Stomach (tissue), 4 donors: ENCODE data around the gene USP53.

Experiments
- CTCF ChIP-seq, 7 experiments: fragments of 450-650 bp in 4 of 7; fragments of 200-600 bp in 3 of 7; sonication (generic) in 3 of 7; IDR thresholded peaks; one replicate each; pipeline ENCODE4 v1.5.1; 2016 to 2019; ENCODE audit warnings: antibody characterized with exemption in 7 of 7, control low read depth in 2 of 7, mild to moderate bottlenecking in 1 of 7
- POLR2AphosphoS5 ChIP-seq, 3 donors: sonication (generic); formaldehyde crosslinking; IDR thresholded peaks; one replicate each; pipeline ENCODE4 v1.6.1; 2016; ENCODE audit warnings: antibody characterized with exemption in 3 of 3

DNA sequence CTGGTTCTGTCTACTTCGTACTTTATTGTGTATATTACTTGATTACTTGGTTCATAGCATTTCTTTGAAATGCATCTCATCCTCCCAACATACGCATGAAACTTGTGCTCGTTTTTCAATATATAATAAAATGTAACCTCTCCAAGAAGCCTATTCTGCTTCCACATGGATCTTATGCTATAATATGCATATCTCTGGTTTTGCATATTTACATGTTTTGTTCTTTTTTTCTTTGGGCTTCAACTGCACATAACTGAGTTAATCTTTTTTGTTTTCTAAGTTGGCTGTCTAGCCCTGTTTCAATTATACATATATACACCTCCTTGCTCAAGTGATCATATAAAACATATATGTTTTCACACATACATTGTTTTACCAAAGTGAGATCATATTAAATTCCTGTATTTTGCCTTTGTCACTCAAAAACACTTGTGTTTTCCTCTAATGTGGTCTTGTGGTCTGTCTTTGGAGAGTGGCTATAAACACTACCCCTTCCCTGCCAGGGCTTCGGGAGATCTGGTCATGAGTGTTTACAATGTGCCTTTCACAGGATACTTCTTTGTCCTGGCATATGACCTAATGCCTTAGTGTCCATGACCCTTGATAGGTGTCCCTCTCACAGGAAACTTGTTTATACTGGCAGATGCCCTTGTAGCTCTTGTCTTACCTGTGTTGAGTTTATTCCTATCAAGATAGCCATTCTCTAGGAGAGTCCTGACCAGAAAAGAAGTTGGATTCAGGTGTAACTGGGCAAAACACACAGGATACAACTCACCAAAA lies 17.6 kb downstream of the USP53 start:
- TF ChIP-seq CTCF (IDR thresholded peaks at IDR 0.05) = no peak
- TF ChIP-seq POLR2AphosphoS5 (IDR thresholded peaks at IDR 0.05) = no peak
